Adrenal gland (tissue), 5 donors: ENCODE data around the gene SV2C.

Experiments
- POLR2A ChIP-seq, 2 donors: fragments of 450-650 bp; IDR thresholded peaks; one replicate each; pipeline ENCODE4 v1.6.1; 2017; ENCODE audit warnings: antibody characterized with exemption in 2 of 2, mild to moderate bottlenecking in 2 of 2, moderate library complexity in 1 of 2
- TF ChIP-seq, protein P1 (sequence below), 6 experiments: fragments of 450-650 bp in 4 of 6; fragments of 200-600 bp in 2 of 6; sonication (generic) in 1 of 6; IDR thresholded peaks; 1 replicate in 5 of 6; 2 replicates in 1 of 6; pipeline versions ENCODE4 v1.5.1 to v1.8.0; 2016 to 2021; ENCODE audit warnings: antibody characterized with exemption in 6 of 6, mild to moderate bottlenecking in 2 of 6, moderate library complexity in 1 of 6
- donor health status: DM: no; HTN: no; CAD: no.

DNA sequence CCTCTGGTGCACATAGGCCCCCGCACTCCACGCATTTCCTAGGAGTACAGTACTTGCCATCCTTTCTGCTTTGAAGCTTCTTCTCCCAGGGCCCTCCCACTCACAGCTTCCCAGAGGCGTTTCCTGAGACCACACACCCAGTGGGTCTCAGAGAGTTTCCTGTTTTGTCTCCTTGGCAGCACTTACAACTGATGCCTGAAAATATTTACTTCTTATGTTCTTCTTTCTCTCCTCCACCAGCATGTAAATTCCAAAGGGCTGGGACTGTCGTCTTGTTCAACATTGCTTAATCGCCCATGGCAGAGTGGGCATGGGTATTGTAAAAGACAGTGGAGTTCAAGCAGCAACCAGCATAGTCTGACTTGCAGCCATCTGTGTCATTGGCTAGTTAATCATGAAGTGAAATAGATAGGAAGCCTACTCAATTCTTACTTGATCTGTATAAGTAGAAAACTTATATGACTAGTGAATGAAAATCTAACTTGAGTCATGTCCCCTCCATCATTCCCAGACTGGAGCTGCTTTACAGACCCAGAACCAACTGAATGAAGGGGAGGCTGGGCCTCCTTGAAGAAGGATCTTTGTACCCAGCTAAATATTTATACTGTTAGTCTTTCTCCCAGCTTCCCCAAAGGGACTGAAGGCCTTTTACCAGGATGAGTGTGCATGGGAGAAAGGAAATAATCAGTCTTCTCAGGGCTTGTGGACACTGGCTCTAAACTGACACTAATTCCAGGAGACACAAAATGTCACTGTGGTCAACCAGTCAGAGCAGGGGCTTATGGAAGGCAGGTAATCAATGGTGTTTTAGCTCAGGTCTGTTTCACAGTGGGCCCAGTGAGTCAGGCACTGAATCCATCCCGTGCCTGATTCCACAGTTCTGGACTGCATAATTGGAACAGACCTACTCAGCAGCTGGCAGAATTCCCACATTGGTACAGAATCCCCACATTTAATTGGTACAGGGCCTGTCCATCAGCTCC, 116.4 kb downstream of the SV2C start:
- TF ChIP-seq POLR2A (IDR thresholded peaks at IDR 0.05) = no peak
- TF ChIP-seq, protein P1, sequence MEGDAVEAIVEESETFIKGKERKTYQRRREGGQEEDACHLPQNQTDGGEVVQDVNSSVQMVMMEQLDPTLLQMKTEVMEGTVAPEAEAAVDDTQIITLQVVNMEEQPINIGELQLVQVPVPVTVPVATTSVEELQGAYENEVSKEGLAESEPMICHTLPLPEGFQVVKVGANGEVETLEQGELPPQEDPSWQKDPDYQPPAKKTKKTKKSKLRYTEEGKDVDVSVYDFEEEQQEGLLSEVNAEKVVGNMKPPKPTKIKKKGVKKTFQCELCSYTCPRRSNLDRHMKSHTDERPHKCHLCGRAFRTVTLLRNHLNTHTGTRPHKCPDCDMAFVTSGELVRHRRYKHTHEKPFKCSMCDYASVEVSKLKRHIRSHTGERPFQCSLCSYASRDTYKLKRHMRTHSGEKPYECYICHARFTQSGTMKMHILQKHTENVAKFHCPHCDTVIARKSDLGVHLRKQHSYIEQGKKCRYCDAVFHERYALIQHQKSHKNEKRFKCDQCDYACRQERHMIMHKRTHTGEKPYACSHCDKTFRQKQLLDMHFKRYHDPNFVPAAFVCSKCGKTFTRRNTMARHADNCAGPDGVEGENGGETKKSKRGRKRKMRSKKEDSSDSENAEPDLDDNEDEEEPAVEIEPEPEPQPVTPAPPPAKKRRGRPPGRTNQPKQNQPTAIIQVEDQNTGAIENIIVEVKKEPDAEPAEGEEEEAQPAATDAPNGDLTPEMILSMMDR (IDR thresholded peaks at IDR 0.05) = no peak
